Measurements from ENCODE around the gene ESAM.

DNA sequence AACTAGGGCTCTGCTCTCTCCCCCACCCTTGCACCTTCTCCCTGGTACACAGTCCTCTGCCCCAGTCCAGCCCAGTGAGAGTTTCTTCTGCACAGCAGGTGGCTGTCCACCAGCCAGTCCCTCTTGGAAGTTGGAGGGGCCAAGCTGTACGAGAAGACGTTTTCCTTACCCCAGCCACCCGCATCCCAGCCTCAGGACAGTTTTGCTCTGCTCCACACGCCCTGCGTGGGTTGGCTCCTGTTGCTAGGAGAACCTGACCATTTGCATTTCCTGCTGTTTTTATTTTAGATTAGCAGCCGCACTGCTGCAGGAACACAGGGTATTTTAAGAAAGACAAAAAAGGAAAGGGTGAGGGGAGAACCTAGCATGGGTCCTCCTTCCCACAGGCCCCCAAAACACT is 39.9 kb downstream of the ESAM start:
- TF ChIP-seq CTCF (IDR thresholded peaks at IDR 0.05) (no peak), POLR2A (IDR thresholded peaks at IDR 0.05) (no peak)

Data from thyroid gland (tissue), 4 donors.